Inflammatory macrophage treated with lipopolysaccharide for 1 hour (primary cell): ENCODE data around the gene EDA2R.

Experiments
- DNase-seq, 2 donors: peaks; one replicate each; pipeline ENCODE4 v3.0.0-alpha.2; 2020 to 2022

The EDA2R gene, protein sequence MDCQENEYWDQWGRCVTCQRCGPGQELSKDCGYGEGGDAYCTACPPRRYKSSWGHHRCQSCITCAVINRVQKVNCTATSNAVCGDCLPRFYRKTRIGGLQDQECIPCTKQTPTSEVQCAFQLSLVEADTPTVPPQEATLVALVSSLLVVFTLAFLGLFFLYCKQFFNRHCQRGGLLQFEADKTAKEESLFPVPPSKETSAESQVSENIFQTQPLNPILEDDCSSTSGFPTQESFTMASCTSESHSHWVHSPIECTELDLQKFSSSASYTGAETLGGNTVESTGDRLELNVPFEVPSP

GRCh38 chrX:66638591-66639500 lies at the start of gene EDA2R:
EDA2R (minus strand) TSS chrX:66639078; CDS start chrX:66616020, 23,058 bp downstream.
- DNase-seq, result no peak

GRCh38 chrX:66684196-66684595 lies 45.3 kb upstream of the EDA2R start:
- DNase-seq, result no peak

DNA sequence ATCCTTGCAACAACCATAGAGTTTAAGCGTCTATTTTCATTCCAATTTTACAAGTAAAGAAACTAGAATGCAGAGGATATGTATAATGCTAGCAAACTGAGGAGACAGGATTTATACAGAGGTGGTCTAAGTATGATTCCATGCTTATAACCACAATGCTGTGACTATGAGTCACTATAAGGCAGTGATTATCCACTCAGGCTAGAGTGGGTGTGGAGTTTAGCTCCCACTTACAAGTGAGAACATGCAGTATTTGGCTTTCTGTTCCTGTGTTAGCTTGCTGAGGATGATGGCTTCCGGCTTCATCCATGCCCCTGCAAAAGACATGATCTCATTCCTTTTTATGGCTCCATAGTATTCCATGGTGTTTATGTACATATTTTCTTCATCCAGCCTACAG lies 41.6 kb upstream of the EDA2R start:
- no peak for DNase-seq

DNA sequence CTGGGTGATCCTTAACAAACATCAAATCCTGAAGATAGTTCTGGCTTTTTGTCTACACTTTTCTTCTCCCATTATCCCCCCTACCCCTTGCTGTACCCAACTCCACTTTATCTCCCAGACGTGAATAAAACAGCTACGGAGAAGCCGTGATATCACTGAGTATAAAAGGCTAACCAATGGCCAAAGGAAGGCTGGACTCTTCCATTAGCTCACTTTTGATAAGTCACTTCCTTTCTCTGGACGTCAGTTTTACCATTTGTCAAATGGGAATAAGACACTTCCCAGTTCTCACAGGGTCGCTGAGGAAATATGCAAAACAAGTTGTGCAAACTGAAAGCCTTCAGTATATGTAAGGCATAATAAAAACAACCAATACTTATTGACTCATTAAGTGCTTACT lies 38.6 kb upstream of the EDA2R start:
- DNase-seq, result no peak

GRCh38 chrX:66676990-66677389 lies 38.1 kb upstream of the EDA2R start:
- DNase-seq, result no peak

GRCh38 chrX:66676413-66676812 lies 37.5 kb upstream of the EDA2R start:
- no peak for DNase-seq

- DNase-seq, result no peak
These were observed 36.7 kb upstream of the EDA2R start for GRCh38 chrX:66675541-66675940.

DNA sequence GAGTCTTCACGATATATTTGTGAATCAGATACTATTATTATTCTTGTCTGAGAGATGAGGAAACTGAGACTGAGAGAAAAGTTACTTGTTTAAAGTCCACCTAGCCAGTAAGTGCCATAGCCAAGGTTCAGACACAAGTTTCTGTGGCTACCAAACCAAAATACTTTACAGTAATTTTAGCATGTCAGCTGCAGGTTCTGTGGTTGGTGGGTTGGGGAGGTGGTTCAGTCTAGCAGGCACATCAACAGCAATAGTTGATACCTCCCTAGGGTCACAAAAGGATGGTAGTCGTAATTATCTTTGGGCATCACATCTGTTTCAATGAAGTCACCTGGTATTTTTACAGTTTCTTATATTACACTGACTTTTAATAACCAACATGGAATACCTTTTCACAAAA lies 35.6 kb upstream of the EDA2R start:
- no peak for DNase-seq

- DNase-seq, result no peak
These were observed 33.2 kb upstream of the EDA2R start for GRCh38 chrX:66672106-66672505.

DNA sequence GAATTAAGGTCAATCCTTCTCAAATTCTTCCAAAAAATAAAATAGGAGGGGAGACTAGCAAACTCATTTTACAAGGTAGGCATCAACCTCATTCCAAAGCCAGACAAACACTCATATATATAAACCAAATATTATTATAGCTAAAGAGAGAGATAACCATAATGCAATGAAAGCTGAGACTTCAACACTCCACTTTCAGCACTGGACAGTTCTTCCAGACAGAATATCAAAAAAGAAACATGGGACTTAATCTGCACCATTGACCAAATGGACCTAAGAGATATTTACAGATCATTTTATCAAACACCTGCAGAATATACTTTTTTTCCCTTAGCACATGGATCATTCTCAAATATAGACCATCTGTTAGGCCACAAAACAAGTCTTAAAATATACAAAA lies 15.5 kb upstream of the EDA2R start:
- no peak for DNase-seq

GRCh38 chrX:66635360-66635759 lies 3.5 kb downstream of the EDA2R start:
- DNase-seq, result no peak

DNA sequence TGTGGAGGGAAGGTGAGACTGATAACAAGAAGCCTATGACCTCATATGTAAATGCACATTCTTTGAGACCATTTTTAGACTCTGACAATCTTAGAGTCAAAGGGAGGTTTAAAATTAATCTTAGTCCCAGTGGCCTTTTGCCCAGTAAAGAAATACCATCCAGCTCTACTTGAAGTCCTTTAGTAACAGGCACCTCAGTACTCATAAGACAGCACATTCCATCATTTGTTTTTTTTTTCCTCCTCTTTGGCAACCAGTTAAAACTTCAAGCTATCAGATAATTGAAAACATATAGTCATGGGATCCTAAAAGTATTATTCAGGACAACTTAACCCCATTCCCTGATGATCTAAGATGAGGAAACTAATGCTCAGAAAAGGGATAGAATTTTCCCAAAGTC lies 4.6 kb downstream of the EDA2R start:
- no peak for DNase-seq

DNA sequence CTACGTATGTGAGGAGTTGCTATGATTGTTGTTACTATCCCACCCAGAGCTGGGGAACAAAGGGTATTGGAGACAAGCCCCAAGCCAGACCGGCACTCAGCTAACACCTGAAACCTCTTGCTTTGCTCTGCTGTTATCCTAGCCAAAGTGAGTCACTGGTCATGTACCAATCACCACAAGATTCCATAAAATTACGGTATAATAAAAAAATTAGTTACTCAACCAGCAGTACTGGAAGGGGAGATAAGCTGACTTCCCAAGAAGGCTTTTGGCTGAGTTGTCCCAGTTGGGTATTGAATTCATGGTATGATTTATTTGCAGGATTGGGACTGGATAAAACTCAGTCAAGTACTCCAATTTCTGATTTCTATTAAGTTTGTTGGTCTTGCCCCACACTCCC lies 5.3 kb downstream of the EDA2R start:
- no peak for DNase-seq

DNA sequence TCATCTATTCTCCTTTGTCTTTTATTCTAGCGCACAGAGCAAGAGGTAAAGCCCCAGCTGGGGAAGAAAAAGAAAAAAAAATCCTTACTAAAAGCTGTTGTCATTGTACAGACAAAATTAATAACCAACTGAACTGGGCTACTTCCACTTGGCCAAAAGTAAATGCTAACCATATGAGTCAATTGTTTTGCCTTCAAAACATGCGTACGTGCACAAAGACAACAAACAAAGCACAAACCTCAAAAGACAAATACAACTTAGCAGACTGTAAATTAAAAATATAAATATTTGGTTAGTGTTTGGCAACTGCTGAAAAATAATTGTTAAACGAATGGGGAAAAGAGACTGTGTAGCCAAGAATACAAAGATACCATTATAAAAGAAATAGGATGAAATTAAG lies 5.9 kb downstream of the EDA2R start:
- no peak for DNase-seq

- no peak for DNase-seq
These were observed 6.4 kb downstream of the EDA2R start for GRCh38 chrX:66632473-66632872.

- DNase-seq, result no peak
These were observed 13.4 kb downstream of the EDA2R start for GRCh38 chrX:66625525-66625924.

DNA sequence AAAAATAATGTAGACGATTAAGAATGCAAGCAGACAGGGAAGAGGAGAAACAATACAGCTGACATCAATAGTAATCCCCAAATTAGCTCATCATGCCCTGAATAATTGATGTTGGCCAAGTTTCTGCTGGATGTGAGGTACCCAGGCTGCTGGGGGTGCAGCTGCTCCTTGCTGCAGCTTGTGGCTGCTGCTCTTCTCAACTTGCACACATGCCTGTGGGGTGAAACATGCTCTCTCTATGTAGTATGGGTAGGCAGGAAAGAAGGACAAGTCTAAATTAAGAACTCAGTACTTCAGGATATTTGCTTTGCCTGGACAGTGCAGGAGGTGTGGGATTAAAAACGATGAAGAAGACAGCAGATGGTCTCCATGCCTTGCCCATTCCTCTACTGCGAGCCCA lies 16.7 kb downstream of the EDA2R start:
- no peak for DNase-seq

- DNase-seq, result no peak
These were observed 21.9 kb downstream of the EDA2R start for GRCh38 chrX:66616944-66617343.

GRCh38 chrX:66602381-66602938 lies 36.4 kb downstream of the EDA2R start:
- no peak for DNase-seq

- no peak for DNase-seq
These were observed 37.4 kb downstream of the EDA2R start for GRCh38 chrX:66601522-66601921.

DNA sequence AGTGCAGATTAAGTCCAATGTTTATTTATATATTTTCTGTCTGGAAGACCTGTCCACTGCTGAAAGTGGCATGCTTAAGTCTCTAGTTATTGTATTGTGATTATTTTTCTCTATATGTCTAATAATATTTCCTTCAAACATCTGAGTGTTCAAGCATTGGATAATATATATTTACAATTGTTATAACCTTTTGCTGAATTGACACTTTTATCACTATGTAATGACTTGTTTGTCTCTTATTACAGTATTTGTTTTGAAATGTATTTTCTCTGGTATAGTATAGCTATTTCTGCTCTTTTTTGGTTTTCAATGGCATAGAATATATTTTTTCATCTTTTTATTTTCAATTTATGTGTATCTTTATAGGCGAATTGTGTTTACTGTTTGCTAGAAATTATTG lies 59.7 kb downstream of the EDA2R start:
- no peak for DNase-seq

- DNase-seq, result no peak
These were observed 84.9 kb downstream of the EDA2R start for GRCh38 chrX:66553973-66554372.

GRCh38 chrX:66547847-66548369 lies 91.0 kb downstream of the EDA2R start:
- no peak for DNase-seq
